AG10803 (cell line): ENCODE measurements around the gene PHKB.

ENCODE experiments used
- DNase-seq: peaks from one replicate; pipeline ENCODE4 v3.0.0; 2010; ENCODE audit warnings: low read depth
- H3K4me3 ChIP-seq: 2 replicates; pipeline ENCODE4 v1.5.1; 2011; ENCODE audit warnings: mild to moderate bottlenecking, low read length, control low read depth
- TF ChIP-seq, protein P1 (sequence below): conservative IDR thresholded peaks from 2 replicates; pipeline ENCODE4 v1.5.1; 2011; ENCODE audit warnings: mild to moderate bottlenecking, low read length, control low read depth, inconsistent platforms

The PHKB gene

DNA sequence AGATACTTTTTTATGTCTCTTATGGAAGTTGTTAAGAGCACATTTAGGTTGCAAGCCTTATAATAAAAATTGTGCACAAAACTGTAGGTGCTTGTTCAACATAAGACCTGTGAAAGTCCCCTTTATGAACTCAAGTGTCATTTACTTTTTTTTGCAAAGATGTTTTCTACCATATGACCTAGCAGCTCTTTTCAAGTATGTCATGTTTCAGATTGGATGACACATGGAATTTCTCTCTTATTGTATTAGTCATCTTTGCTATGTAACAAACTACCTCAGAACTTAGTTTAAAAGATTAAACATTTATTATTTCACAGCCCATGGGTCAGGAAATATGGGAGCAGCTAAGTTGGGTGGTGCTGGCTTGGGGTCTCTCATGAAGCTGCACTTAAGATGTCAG, 57.9 kb downstream of the PHKB start:
- DNase-seq: no peak
- TF ChIP-seq, protein P1, sequence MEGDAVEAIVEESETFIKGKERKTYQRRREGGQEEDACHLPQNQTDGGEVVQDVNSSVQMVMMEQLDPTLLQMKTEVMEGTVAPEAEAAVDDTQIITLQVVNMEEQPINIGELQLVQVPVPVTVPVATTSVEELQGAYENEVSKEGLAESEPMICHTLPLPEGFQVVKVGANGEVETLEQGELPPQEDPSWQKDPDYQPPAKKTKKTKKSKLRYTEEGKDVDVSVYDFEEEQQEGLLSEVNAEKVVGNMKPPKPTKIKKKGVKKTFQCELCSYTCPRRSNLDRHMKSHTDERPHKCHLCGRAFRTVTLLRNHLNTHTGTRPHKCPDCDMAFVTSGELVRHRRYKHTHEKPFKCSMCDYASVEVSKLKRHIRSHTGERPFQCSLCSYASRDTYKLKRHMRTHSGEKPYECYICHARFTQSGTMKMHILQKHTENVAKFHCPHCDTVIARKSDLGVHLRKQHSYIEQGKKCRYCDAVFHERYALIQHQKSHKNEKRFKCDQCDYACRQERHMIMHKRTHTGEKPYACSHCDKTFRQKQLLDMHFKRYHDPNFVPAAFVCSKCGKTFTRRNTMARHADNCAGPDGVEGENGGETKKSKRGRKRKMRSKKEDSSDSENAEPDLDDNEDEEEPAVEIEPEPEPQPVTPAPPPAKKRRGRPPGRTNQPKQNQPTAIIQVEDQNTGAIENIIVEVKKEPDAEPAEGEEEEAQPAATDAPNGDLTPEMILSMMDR: no peak
- H3K4me3 ChIP-seq: no peak overlapping the region

DNA sequence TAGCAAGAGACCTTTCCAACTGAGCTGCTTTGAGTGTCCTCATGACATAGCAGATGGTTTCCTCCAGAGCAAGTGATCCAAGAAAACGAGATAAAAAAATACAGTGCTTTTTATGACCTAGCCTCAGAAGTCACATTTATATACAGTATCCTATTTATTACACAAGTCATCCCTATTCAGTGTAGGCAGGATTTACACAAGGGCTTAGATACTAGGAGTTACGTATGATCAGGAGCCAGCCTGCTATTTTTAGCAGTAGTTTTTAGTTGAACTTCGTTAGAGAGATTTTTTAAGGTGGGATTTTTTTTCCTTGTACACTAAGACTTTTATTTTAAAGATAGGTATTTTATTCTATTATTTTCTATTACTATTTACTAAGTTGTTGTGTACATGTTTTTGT, 58.4 kb downstream of the PHKB start:
- TF ChIP-seq, protein P1: no peak
- H3K4me3 ChIP-seq: no peak overlapping the region
- no peak for DNase-seq

DNA sequence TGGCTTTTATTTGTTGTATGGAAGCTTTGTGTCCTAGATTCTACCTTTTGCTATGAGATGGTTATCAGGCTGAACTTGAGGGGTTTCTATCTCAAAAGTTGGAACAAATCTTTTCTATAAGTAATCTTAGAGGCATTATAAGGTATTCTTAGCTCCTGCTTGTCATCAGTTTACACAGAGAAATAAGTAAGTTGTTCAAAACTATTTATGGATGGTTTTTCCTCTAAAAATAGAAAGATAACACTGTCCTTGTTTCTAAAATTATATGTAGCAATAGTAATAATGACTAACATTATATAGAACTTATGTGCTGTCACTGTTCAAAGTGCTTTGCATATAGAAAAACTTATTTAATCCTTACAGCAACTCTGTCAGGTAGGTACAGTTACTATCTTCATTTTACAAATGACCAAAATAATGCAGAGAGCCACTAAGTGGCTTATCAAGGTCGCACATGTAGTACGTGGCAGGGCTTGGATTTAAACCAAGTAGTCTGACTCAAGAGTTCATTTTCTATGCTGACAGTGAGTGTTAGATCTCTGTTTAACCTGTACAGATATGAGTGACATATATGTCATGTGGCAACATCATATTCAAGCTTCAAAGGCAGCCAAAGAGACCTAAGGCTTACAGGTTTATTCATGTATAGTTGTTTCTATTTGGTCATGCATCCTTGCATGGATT, 59.0 kb downstream of the PHKB start:
- DNase-seq: no peak
- TF ChIP-seq, protein P1: no peak

DNA sequence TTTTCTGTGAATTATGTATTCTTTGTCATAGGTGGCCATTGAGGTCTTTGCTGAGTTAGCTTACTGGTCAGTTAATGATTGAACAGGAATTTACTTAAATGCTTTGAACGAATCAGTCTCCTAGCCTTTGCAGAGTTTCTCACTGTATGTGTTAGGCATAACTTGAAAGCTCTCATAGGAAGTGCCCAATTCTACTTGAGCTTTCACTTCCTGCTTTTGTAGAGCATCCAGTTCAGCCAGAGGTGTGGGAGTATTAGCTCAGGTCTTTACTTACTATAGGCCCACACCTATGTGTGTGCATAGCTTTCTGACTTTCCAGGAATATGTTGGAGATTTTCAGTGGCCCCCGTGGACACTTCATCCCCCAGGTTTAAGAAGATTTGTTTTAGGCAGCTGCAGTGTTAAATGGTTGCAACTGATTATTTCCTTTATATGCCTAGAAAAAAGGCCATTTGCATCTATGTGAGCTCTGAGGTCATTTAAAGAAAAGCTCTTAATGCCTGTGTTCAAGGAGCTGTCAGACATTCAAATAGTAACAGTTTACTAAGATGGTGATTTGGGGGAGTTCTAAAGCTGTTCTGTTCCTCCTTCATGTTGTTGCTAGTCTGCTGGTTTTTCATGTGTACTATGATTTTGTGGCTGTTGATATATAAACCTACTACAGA, 62.3 kb downstream of the PHKB start:
- DNase-seq: no peak
- TF ChIP-seq, protein P1: no peak
- no peak overlapping the region for H3K4me3 ChIP-seq

More for the DNA sequence above, 59.0 kb downstream of the PHKB start:
- no peak overlapping the region for H3K4me3 ChIP-seq

DNA sequence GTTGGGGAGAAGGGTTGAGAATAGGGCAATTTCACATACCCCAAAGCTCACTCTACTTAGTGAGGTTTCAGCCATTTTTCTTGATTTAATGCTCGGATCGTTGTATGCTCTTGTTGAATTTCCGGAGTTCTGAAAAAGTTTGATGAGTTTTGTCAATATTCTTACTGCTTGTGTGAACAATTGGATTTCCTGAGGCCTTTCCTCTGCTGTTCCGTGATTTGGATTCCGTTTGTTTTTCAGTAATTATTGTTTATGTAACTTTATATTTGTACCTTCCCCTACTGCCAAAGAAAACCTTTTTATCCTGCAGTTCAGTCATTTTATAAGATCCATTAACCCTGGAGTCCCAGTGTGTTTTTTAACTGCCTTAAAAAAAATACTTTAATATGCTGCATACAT, 62.9 kb downstream of the PHKB start:
- TF ChIP-seq, protein P1: no peak
- DNase-seq: no peak
- no peak overlapping the region for H3K4me3 ChIP-seq

- TF ChIP-seq, protein P1: no peak
- H3K4me3 ChIP-seq: no peak overlapping the region
- no peak for DNase-seq
Observed at GRCh38 chr16:47528431-47528830, 67.3 kb downstream of the PHKB start.

DNA sequence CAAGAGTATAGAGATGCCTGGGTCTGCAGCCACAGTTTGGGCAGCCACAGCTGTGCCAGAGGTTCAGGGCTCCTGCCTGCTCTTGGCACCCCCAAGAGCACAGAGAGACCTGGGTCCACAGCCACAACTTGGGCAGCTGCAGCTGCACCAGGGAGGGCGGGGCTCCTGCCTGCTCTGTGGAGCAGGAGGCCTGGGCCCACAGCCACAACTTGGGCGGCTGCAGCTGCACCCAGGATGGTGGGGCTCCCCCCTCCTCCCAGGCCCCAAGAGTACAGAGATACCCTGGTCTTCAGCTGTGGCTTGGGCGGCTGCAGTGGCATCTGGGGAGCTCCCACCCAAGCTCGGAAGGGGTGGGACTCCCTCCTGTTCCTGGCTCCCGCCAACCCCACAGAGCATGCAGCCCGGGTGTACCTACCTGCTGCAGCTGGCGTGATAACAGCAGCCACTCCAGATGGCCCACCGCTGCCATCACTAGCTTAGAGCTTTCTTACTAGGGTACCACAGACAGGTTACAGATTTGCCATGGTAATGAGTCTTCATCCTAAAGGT, 72.7 kb downstream of the PHKB start:
- TF ChIP-seq, protein P1: no peak
- DNase-seq: no peak
- H3K4me3 ChIP-seq: no peak overlapping the region
